Glomerular visceral epithelial cell (primary cell): Measurements from ENCODE around the gene NEIL1.
"Not testable (repeated sequence)": the region's sequence is repeated elsewhere in the genome, so short reads cannot be mapped to it uniquely, and the experiment has no call there.

Source experiments
- DNase-seq: peaks from one replicate; pipeline ENCODE4 v3.0.0-alpha.2; 2016; ENCODE audit errors: extremely low spot score

NEIL1 gene

DNA sequence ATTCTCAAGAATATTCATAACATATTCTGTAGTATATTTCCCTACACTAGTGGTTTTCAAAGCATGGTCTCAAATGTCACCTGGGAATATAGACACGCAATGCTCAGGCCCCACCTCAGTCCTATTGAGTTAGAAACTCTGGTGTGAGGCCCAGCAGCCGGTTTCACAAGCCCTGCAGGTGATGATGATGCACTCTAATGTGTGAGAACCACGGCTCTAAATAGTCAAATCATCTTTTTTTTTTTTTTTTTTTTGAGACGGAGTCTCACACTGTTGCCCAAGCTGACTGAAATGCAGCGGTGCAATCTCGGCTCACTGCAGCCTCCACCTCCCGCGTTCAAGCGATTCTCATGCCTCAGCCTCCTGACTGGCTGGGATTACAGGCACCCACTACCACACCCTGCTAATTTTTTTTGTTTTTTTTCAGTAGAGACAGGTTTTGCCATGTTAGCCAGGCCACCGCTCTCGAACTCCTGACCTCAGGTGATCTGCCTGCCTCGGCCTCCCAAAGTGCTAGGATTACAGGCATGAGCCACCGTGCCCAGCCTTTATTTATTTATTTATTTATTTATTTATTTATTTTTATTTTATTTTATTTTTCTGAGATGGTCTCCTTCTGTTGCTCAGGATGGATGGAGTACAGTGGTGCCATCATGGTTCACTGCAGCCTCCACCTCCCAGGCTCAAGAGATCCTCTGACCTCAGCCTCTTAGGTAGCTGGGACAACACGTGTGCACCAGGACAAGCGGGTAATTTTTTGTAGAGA is 13.0 kb upstream of the NEIL1 start:
- DNase-seq = not testable (repeated sequence)

GRCh38 chr15:75335313-75335704 is 11.5 kb upstream of the NEIL1 start:
- no peak for DNase-seq

DNA sequence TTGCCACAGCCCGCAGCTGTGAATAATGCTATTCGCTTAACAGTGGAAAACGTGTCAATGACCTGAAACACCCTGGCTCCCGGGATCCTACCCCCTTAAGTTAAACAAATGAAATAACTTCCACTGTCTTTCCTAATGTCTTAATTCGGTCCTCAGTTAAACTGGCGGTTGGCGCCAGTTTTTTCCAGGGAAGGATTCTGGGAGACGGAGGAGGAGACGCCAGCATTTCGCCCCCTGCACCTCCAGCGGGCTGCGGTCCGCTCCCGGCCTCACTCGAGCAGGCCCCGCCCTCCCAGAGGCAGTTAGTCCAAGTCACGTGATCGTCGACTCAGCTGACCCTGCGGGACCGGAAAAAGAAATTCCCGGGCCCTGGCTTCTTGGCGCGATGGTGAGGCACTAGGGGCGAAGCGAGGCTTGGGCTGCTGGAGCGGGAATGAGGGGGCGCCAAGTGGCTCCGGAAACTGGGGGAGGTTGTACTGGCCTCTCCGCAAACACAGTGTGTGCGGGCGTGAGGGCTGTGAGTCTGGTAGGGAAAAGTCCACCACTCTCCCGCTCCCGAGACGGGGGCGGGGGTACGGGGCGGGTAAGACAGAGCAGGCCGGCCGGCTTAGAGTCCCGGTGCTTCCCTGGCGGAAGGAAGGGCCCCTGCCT is 11.0 kb upstream of the NEIL1 start, which contains the start of gene COMMD4:
TSS of gene COMMD4 (plus strand) at position 359 of the 651 bp plus-strand sequence. CDS start at position 386, 27 bp downstream.
- peak; percentile 95 for DNase-seq

DNA sequence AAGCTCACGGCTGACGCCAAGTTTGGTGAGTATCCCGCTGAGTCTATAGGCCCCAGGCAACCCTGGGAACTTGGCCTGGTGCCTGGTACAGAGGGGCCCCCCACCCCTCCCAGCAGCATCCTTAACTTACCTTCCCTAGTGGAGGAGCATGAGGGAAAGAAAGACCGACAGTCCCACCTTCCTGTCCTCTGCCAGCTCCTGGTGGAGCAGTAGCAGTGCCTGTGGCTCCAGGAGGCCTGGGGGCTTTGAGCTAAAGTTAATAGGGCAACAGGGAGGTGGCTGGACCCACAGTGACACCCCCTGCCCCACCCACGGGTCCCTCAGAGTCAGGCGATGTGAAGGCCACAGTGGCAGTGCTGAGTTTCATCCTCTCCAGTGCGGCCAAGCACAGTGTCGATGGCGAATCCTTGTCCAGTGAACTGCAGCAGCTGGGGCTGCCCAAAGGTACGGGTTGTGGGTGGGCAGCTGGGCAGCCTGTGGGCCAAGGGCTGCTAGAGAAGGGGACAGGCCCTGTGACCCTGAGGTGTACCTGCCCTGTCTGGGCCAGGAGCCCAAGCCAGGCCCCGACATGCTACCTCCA is 8.1 kb upstream of the NEIL1 start:
- DNase-seq = no peak

GRCh38 chr15:75339531-75340240 is 7.2 kb upstream of the NEIL1 start:
- no peak for DNase-seq

GRCh38 chr15:75342221-75342620 is 4.6 kb upstream of the NEIL1 start:
- no peak for DNase-seq

GRCh38 chr15:75343953-75344352 is 2.9 kb upstream of the NEIL1 start:
- not testable (repeated sequence) for DNase-seq

- peak; percentile 29 for DNase-seq
Measured at GRCh38 chr15:75347222-75348033, 589 bp downstream of the NEIL1 start.

DNA sequence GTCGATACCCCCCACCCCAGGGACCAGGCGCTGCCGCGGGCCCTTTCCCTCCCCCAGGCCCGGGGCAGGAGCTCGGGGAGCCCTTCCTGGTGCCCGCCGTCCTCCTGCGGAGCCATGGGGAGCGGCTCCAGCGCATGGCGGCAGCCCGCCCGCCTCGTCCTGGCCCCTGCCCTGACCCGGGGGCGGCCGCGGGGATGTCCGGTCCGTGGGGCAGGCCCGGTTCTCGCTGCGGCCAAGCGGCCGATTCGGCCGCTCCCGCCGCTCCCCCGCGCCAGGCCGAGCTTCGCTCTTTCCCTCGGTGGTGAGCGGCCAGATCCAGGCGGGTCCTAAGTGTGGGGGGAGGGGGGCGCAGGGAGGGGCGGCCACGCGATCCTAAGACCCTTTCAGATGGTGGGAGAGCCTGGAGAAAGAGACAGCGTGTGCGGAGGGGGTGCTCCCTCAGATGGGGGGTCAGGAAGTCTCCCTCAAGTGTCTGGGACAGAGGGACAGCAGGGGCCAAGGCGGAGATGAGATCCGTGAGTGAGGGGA is 1.3 kb downstream of the NEIL1 start:
- DNase-seq = peak; percentile 25

GRCh38 chr15:75348562-75349350 is 1.9 kb downstream of the NEIL1 start:
- no peak for DNase-seq

DNA sequence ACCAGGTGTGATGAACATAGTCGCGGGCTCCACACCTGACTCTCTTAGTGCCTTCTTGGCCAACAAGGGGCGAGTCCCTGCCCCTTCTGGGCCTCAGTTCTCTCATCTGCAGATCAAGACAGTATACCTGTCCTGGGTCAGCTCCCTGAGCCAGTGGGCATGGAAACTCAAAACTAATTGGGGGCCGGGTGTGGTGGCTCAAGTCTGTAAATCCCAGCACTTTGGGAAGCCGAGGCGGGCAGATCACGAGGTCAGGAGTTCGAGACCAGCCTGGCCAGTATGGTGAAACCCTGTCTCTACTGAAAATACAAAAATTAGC is 2.5 kb downstream of the NEIL1 start:
- DNase-seq = not testable (repeated sequence)

GRCh38 chr15:75349851-75350588 is 3.2 kb downstream of the NEIL1 start:
- DNase-seq = peak; percentile 47

DNA sequence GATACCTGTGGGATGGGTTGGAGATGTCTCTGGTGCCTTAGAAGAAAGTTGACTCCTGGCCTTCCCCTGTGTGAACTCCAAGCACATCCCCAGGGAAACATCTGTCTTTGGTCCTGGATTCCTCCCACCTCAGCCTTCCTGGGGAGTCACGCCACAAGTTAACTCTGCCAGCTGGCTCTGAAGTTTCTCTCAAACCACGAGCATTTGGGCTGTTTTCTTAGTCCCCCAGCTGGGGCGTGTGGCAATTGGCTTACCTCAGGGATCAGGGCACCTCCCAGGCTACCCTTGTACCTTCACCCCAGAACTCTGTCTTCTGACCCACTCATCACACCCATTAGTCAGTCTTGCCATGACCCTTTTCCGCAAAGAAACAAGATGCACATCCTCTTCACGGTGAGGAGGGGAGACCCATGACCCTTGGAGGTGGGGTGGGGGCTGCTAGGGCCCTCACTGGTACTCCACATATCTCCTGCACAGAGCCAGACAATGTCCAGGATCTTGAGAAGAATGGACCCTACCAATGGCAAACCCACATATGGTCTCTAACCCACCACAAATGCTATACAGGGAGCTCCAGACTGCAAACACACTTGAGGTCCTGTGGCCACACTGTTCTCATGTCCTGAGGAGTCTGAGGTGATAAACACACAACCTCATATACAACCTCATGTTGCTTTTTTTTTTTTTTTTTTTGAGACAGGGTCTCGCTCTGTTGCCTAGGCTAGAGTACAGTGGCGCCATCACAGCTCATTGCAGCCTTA is 3.9 kb downstream of the NEIL1 start:
- peak; percentile 23 for DNase-seq

- DNase-seq = no peak
Measured at GRCh38 chr15:75352186-75353080, 5.6 kb downstream of the NEIL1 start.

GRCh38 chr15:75353604-75354003 is 6.8 kb downstream of the NEIL1 start:
- no peak for DNase-seq

GRCh38 chr15:75354454-75354853 is 7.6 kb downstream of the NEIL1 start:
- DNase-seq = no peak

DNA sequence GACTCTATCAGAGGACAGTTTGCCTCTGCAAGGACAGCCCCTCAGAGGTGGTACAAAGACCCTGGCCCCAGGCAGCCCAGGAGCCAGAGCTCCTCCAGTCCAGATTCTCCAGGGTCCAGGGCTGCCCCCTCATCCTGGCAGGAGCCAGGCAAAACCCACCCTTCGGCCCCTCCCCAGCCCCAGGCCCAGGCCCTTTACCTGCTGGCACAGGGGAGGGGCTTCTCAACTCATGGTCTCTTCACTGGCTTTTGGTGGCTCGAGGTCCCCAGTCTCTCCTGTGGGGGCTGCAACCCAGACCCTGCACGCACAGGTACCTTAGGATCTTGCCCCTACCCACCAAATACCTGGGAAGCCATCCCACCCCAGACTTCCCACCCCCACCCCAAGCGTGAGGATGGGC is 8.5 kb downstream of the NEIL1 start:
- DNase-seq = no peak

GRCh38 chr15:75356006-75356405 is 9.2 kb downstream of the NEIL1 start:
- no peak for DNase-seq
